Measurements from ENCODE around the gene ADAM19. TPM values are rescaled to one million over a fixed set of nuclear protein-coding genes. Genes with fewer than 3 reads are reported as not detected.

The ADAM19 gene
- total and polyA plus RNA-seq, 2 of the 4 experiments (the other 2 are of a cell fraction): 35.5 to 49.2 TPM

GRCh38 chr5:157578079-157578780 is 2.7 kb upstream of the ADAM19 start:
- no peak overlapping the region for H2AK9ac ChIP-seq (replicated peaks; ENCODE audit: low read depth, low read length, poor library complexity)
- no peak overlapping the region for H4K8ac ChIP-seq (ENCODE audit: low read depth in 2 of 2, low read length in 2 of 2)
- peak overlapping the region; percentile 54; the same call in 1 of the 2 replicates for H2BK120ac ChIP-seq (ENCODE audit: low read depth, low read length)
- peaks cover 0 to 26% of the 10 kb centered on the region in 2 experiments; a peak in 2 of 4 replicates for H3K79me1 ChIP-seq (ENCODE audit: low read depth in 1 of 2, low read length in 2 of 2)
- no peak overlapping the region for H2BK5ac ChIP-seq (ENCODE audit: low read depth, low read length, poor library complexity, severe bottlenecking)
- ChIA-PET POLR2A (ENCODE audit: unreplicated experiment) (no interaction called here), CTCF (interaction anchor here (0.6 to 1.2 kb wide), 2 partner anchors 9 to 16 kb away, joined by 3 to 4 read pairs; no protein-coding TSS in a partner anchor)
- no CpG with 5 or more reads among the region's 6 CpGs for WGBS, 2 experiments (ENCODE audit: extremely low coverage in 2 of 2, insufficient read length in 1 of 2)
- H3K9me3 ChIP-seq (ENCODE audit: control insufficient read depth, insufficient read depth, low read length): no peaks in the 10 kb centered on the region
- H3K4me3 ChIP-seq (ENCODE audit: insufficient read depth, low read depth, low read length): no peak overlapping the region
- no peak overlapping the region for H4K5ac ChIP-seq (ENCODE audit: low read depth, low read length)
- no peaks in the 10 kb centered on the region for H3K27me3 ChIP-seq (ENCODE audit: control insufficient read depth, insufficient read depth, low read length)
- H3K14ac ChIP-seq (replicated peaks; ENCODE audit: low read depth, low read length): 0 out of 2 replicates have a peak overlapping the region, but pooled peaks have one; percentile 6
- DNase-seq (no peak), ATAC-seq (ENCODE audit: low read depth) (no peak)
- no peak overlapping the region for H3K18ac ChIP-seq (ENCODE audit: low read depth, low read length)
- intact Hi-C loops (cut with micrococcal nuclease): loop anchor here (5.0 kb wide), 2 partner anchors 89 to 101 kb away; no protein-coding TSS in a partner anchor
- peak overlapping the region; percentile 47 for H3K4ac ChIP-seq (ENCODE audit: low read depth, low read length)
- peak overlapping the region; percentile 52; the same call in 1 of the 2 replicates for H3K56ac ChIP-seq (ENCODE audit: extremely low read depth, insufficient read depth, low read length)
- dilution Hi-C loops (cut with HindIII; ENCODE audit: low sequenced_read_pairs, unreplicated experiment): no loop called here
- BruUV-seq (replicated peaks): no TSS peak
- peaks cover 13% of the 10 kb centered on the region; the same call in 1 of the 2 replicates for H3K9me1 ChIP-seq (ENCODE audit: insufficient read depth, low read length)
- H4K91ac ChIP-seq (ENCODE audit: insufficient read depth, low read depth, low read length): peak overlapping the region; percentile 24; the same call in 1 of the 2 replicates
- no peak overlapping the region for H2BK20ac ChIP-seq (ENCODE audit: low read depth, low read length)
- no peaks in the 10 kb centered on the region for H3K36me3 ChIP-seq (ENCODE audit: control insufficient read depth, insufficient read depth, low read length)
- no peak overlapping the region for H3K9ac ChIP-seq (ENCODE audit: low read depth, low read length)
- in situ Hi-C loops (cut with MboI; ENCODE audit: low sequenced_read_pairs): no loop called here
- H3K4me2 ChIP-seq (ENCODE audit: low read depth, low read length): no peak overlapping the region
- H2AK5ac ChIP-seq (ENCODE audit: low read depth, low read length): peak overlapping the region; percentile 40
- H2AFZ ChIP-seq (replicated peaks; ENCODE audit: low read length, poor library complexity): no peak overlapping the region
- H4K20me1 ChIP-seq (ENCODE audit: insufficient read depth, low read length): no peaks in the 10 kb centered on the region; the same call in 1 of the 2 replicates
- H3K27ac ChIP-seq (ENCODE audit: insufficient read depth, low read length): no peak overlapping the region
- 0 out of 2 replicates have a peak overlapping the region, but pooled peaks have one; percentile 46 for H3K23ac ChIP-seq (ENCODE audit: low read depth, low read length)
- peak overlapping the region; percentile 74; the same call in 1 of the 3 replicates for H2BK15ac ChIP-seq (ENCODE audit: low read depth, low read length)
- H3K4me1 ChIP-seq (ENCODE audit: control insufficient read depth, insufficient read depth, low read length): peaks cover 6% of the 10 kb centered on the region
- TF ChIP-seq MXI1 (IDR thresholded peaks at IDR 0.05; ENCODE audit: borderline replicate concordance, low read depth, low read length) (no peak), RCOR1 (IDR thresholded peaks at IDR 0.05; ENCODE audit: insufficient replicate concordance, low read length) (no peak), RFX5 (IDR thresholded peaks at IDR 0.05; ENCODE audit: low read depth, low read length) (no peak), MAZ (IDR thresholded peaks at IDR 0.05; ENCODE audit: borderline replicate concordance, low read depth, low read length) (no peak), CHD1 (IDR thresholded peaks at IDR 0.05; ENCODE audit: low read depth, low read length) (no peak), NFE2L2 (IDR thresholded peaks at IDR 0.05; ENCODE audit: low read depth, low read length) (no peak), BHLHE40 (IDR thresholded peaks at IDR 0.05; ENCODE audit: low read depth, low read length) (no peak), SMC3 (IDR thresholded peaks at IDR 0.05; ENCODE audit: low read depth, low read length) (no peak), CTCF (conservative IDR thresholded peaks at IDR 0.05; ENCODE audit: low read depth, low read length) (no peak), CEBPB (IDR thresholded peaks at IDR 0.05; ENCODE audit: low read depth, low read length) (no peak), FOS (IDR thresholded peaks at IDR 0.05; ENCODE audit: low read depth, low read length) (no peak), ELK1 (IDR thresholded peaks at IDR 0.05; ENCODE audit: borderline replicate concordance, low read depth, low read length) (no peak), POLR2A (IDR thresholded peaks at IDR 0.05; ENCODE audit: low read depth, low read length) (no peak), MAFK (IDR thresholded peaks at IDR 0.05; ENCODE audit: low read depth, low read length) (no peak), RAD21 (IDR thresholded peaks at IDR 0.05; ENCODE audit: low read length) (no peak)
